WTC11 (cell line): ENCODE data around the gene UBN1.

ENCODE experiments used
- AFF4 ChIP-seq: sonication (generic); formaldehyde crosslinking; IDR thresholded peaks from 2 replicates; pipeline ENCODE4 v1.8.1; 2023; ENCODE audit warnings: mild to moderate bottlenecking, missing genetic modification reagents, borderline replicate concordance
- CTCF ChIP-seq: fragments of 200-600 bp; IDR thresholded peaks from 2 replicates; pipeline ENCODE4 v1.8.0; 2022; ENCODE audit warnings: antibody characterized with exemption
- KAT7 ChIP-seq: sonication (generic); formaldehyde crosslinking; IDR thresholded peaks from 2 replicates; pipeline ENCODE4 v1.8.1; 2023; ENCODE audit warnings: missing genetic modification reagents, mild to moderate bottlenecking, borderline replicate concordance
- MAX ChIP-seq: sonication (generic); formaldehyde crosslinking; IDR thresholded peaks from 2 replicates; pipeline ENCODE4 v1.8.0; 2022; ENCODE audit warnings: mild to moderate bottlenecking, missing genetic modification reagents
- TCF7 ChIP-seq: sonication (generic); formaldehyde crosslinking; IDR thresholded peaks from 2 replicates; pipeline ENCODE4 v1.8.0; 2022; ENCODE audit warnings: mild to moderate bottlenecking, low read depth, missing genetic modification reagents, moderate library complexity
- ZNF423 ChIP-seq: fragments of 250-450 bp; sonication (Bioruptor Pico); IDR thresholded peaks from 2 replicates; pipeline ENCODE4 v2.1.2; 2022; ENCODE audit warnings: mild to moderate bottlenecking, moderate library complexity

- TF ChIP-seq CTCF (no peak), TCF7 (CRISPR knock-in tag) (no peak), MAX (CRISPR knock-in tag) (no peak), ZNF423 (CRISPR knock-in tag) (peak; percentile 50; the same call in 1 of the 2 replicates), AFF4 (CRISPR knock-in tag) (no peak), KAT7 (no peak)
Observed at GRCh38 chr16:4847774-4848587, 700 bp downstream of the UBN1 start.
